ENCODE data around the gene SPATA20. TPM values are rescaled to one million over a fixed set of nuclear protein-coding genes. Genes with fewer than 3 reads are reported as not detected.

Gene SPATA20
- total and polyA plus RNA-seq, 2 experiments from 2014 or later = 89.9 to 146 TPM

DNA sequence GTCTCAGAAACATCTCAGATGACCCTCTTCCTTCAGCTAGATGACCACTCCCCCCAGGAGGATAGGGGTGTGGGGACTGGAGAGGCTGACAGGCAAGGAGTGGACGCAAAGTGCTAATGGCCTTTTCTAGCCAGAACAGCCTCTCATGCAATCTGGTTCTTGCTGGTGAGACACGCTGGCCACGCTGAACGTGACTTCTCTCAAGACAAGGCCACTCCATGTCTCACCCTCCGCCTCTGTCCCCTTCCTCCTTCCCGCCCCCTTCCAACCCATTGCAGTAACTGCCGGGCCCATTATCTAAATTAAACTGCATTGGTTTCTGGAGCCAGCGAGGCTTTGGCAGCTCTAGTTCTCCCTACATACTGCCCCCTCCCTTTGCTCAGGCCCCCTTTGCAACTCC lies 23.1 kb downstream of the SPATA20 start:
- no peaks in the 10 kb centered on the region for H4K20me1 ChIP-seq (ENCODE audit: insufficient read depth)
- no peaks in the 10 kb centered on the region for H3K9me2 ChIP-seq (ENCODE audit: insufficient read depth)
- no peak for TF ChIP-seq EZH2 (IDR thresholded peaks at IDR 0.05; ENCODE audit: insufficient read depth, poor library complexity, severe bottlenecking)
- no peak for TF ChIP-seq EZH2phosphoT487 (IDR thresholded peaks at IDR 0.05; ENCODE audit: insufficient read depth, low read depth)
- no peaks in the 10 kb centered on the region for H3K9me3 ChIP-seq (ENCODE audit: low read depth)
- H3K27ac ChIP-seq = no peak overlapping the region
- no peaks in the 10 kb centered on the region for H3K79me2 ChIP-seq (ENCODE audit: insufficient read depth)
- no peak overlapping the region for H3K4me2 ChIP-seq (ENCODE audit: unreplicated experiment)
- H3K4me3 ChIP-seq = no peak overlapping the region
- no peaks in the 10 kb centered on the region; the same call in 1 of the 2 replicates for H3F3A ChIP-seq (ENCODE audit: insufficient read depth)
- no peak for DNase-seq
- H2AFZ ChIP-seq = no peak overlapping the region
- no peaks in the 10 kb centered on the region for H3K27me3 ChIP-seq (replicated peaks; ENCODE audit: insufficient read depth)
- in situ Hi-C loops (cut with MboI) = no loop called here
- H3K4me1 ChIP-seq (ENCODE audit: insufficient read depth) = 0 out of 2 replicates have a peak, but pooled peaks cover 4% of the 10 kb centered on the region
- H3K9ac ChIP-seq = no peak overlapping the region
- no peaks in the 10 kb centered on the region for H3K36me3 ChIP-seq (ENCODE audit: low read depth)
- 93% methylated on average over 8 of the region's 8 CpGs for WGBS, 2 experiments (ENCODE audit: low coverage in 1 of 2, low lambda C conversion rate in 2 of 2, missing lambda C conversion rate in 2 of 2)

GRCh38 chr17:50570528-50570927 lies 23.6 kb downstream of the SPATA20 start:
- Histone ChIP-seq H2AFZ (no peak overlapping the region), H4K20me1 (ENCODE audit: insufficient read depth) (no peaks in the 10 kb centered on the region), H3K9me2 (ENCODE audit: insufficient read depth) (no peaks in the 10 kb centered on the region), H3F3A (ENCODE audit: insufficient read depth) (no peaks in the 10 kb centered on the region; the same call in 1 of the 2 replicates), H3K36me3 (ENCODE audit: low read depth) (no peaks in the 10 kb centered on the region), H3K27ac (no peak overlapping the region), H3K4me1 (ENCODE audit: insufficient read depth) (0 out of 2 replicates have a peak, but pooled peaks cover 1% of the 10 kb centered on the region), H3K4me3 (no peak overlapping the region), H3K4me2 (ENCODE audit: unreplicated experiment) (no peak overlapping the region), H3K79me2 (ENCODE audit: insufficient read depth) (no peaks in the 10 kb centered on the region), H3K9ac (no peak overlapping the region), H3K27me3 (replicated peaks; ENCODE audit: insufficient read depth) (no peaks in the 10 kb centered on the region), H3K9me3 (ENCODE audit: low read depth) (no peaks in the 10 kb centered on the region)
- WGBS, 2 experiments (ENCODE audit: low coverage in 1 of 2, low lambda C conversion rate in 2 of 2, missing lambda C conversion rate in 2 of 2) = 82 to 91% methylated on average over 7 of the region's 7 CpGs
- TF ChIP-seq EZH2phosphoT487 (IDR thresholded peaks at IDR 0.05; ENCODE audit: insufficient read depth, low read depth) (no peak), EZH2 (IDR thresholded peaks at IDR 0.05; ENCODE audit: insufficient read depth, poor library complexity, severe bottlenecking) (no peak)
- in situ Hi-C loops (cut with MboI) = no loop called here
- DNase-seq = no peak

DNA sequence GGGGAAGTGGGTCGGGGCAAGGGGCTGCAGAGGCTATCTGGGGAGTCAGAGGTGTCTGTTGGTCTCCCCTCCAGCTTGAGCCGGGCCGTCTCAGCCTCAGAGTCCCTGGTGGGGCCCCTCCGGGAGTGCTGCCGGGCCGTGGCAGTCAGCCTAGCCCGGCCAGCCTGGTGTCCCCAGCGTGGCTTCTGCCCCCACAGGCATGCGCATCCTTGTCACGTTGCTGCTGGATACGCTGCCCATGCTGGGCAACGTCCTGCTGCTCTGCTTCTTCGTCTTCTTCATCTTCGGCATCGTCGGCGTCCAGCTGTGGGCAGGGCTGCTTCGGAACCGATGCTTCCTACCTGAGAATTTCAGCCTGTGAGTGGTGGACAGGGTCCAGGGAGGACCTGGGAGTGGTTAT lies 24.7 kb downstream of the SPATA20 start:
- H3K9me3 ChIP-seq (ENCODE audit: low read depth) = no peaks in the 10 kb centered on the region
- 80 to 83% methylated on average over 18 to 19 of the region's 19 CpGs for WGBS, 2 experiments (ENCODE audit: low coverage in 1 of 2, low lambda C conversion rate in 2 of 2, missing lambda C conversion rate in 2 of 2)
- H4K20me1 ChIP-seq (ENCODE audit: insufficient read depth) = no peaks in the 10 kb centered on the region

DNA sequence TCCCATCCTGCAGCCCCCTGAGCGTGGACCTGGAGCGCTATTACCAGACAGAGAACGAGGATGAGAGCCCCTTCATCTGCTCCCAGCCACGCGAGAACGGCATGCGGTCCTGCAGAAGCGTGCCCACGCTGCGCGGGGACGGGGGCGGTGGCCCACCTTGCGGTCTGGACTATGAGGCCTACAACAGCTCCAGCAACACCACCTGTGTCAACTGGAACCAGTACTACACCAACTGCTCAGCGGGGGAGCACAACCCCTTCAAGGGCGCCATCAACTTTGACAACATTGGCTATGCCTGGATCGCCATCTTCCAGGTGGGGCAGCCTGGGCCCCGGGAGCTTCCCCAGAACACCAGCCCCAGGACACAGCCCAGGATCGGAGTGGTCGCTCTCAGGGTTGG lies 25.6 kb downstream of the SPATA20 start:
- no peaks in the 10 kb centered on the region for H3F3A ChIP-seq (ENCODE audit: insufficient read depth)

More for the DNA sequence above, 24.7 kb downstream of the SPATA20 start:
- Histone ChIP-seq H3K27ac (no peak overlapping the region), H3K4me3 (no peak overlapping the region), H3K27me3 (replicated peaks; ENCODE audit: insufficient read depth) (no peaks in the 10 kb centered on the region), H3K79me2 (ENCODE audit: insufficient read depth) (no peaks in the 10 kb centered on the region), H3F3A (ENCODE audit: insufficient read depth) (no peaks in the 10 kb centered on the region), H2AFZ (no peak overlapping the region), H3K36me3 (ENCODE audit: low read depth) (no peaks in the 10 kb centered on the region), H3K4me2 (ENCODE audit: unreplicated experiment) (no peak overlapping the region), H3K9me2 (ENCODE audit: insufficient read depth) (no peaks in the 10 kb centered on the region), H3K4me1 (ENCODE audit: insufficient read depth) (no peaks in the 10 kb centered on the region), H3K9ac (no peak overlapping the region)
- in situ Hi-C loops (cut with MboI) = no loop called here
- TF ChIP-seq EZH2phosphoT487 (IDR thresholded peaks at IDR 0.05; ENCODE audit: insufficient read depth, low read depth) (no peak), EZH2 (IDR thresholded peaks at IDR 0.05; ENCODE audit: insufficient read depth, poor library complexity, severe bottlenecking) (no peak)
- DNase-seq = no peak

More for the DNA sequence above, 25.6 kb downstream of the SPATA20 start:
- no peak for DNase-seq
- Histone ChIP-seq H3K9me2 (ENCODE audit: insufficient read depth) (no peaks in the 10 kb centered on the region), H4K20me1 (ENCODE audit: insufficient read depth) (no peaks in the 10 kb centered on the region), H3K9me3 (ENCODE audit: low read depth) (no peaks in the 10 kb centered on the region), H3K4me2 (ENCODE audit: unreplicated experiment) (no peak overlapping the region), H3K27me3 (replicated peaks; ENCODE audit: insufficient read depth) (no peaks in the 10 kb centered on the region), H3K27ac (no peak overlapping the region), H3K36me3 (ENCODE audit: low read depth) (no peaks in the 10 kb centered on the region), H3K79me2 (ENCODE audit: insufficient read depth) (no peaks in the 10 kb centered on the region), H3K9ac (no peak overlapping the region), H2AFZ (no peak overlapping the region), H3K4me3 (no peak overlapping the region), H3K4me1 (ENCODE audit: insufficient read depth) (no peaks in the 10 kb centered on the region)
- TF ChIP-seq EZH2phosphoT487 (IDR thresholded peaks at IDR 0.05; ENCODE audit: insufficient read depth, low read depth) (no peak), EZH2 (IDR thresholded peaks at IDR 0.05; ENCODE audit: insufficient read depth, poor library complexity, severe bottlenecking) (no peak)
- in situ Hi-C loops (cut with MboI) = no loop called here
- 95% methylated on average over 20 of the region's 20 CpGs for WGBS, 2 experiments (ENCODE audit: low coverage in 1 of 2, low lambda C conversion rate in 2 of 2, missing lambda C conversion rate in 2 of 2)
